ENCODE results near the gene SLC25A22. TPM values are rescaled to one million over a fixed set of nuclear protein-coding genes. Genes with fewer than 3 reads are reported as not detected.

The SLC25A22 gene
- total RNA-seq, 1 experiment from 2014 or later, result 31.8 TPM

- no peak for TF ChIP-seq CTCF (IDR thresholded peaks at IDR 0.05; ENCODE audit: insufficient read depth in 1 of 2, low read depth in 1 of 2, low read length in 1 of 2, severe bottlenecking in 1 of 2, unreplicated experiment in 1 of 2)
- Mint-ChIP-seq H3K27ac (ENCODE audit: unreplicated experiment) (no peak overlapping the region), H3K4me3 (ENCODE audit: unreplicated experiment) (no peak overlapping the region), H3K36me3 (ENCODE audit: insufficient read depth, unreplicated experiment) (peaks cover 17% of the 10 kb centered on the region), H3K9me3 (ENCODE audit: unreplicated experiment) (no peaks in the 10 kb centered on the region), H3K27me3 (ENCODE audit: insufficient read depth, unreplicated experiment) (no peaks in the 10 kb centered on the region), H3K4me1 (ENCODE audit: low read depth, unreplicated experiment) (no peaks in the 10 kb centered on the region)
- Histone ChIP-seq H3K9me3 (no peaks in the 10 kb centered on the region), H3K4me1 (no peaks in the 10 kb centered on the region), H3K27me3 (replicated peaks; ENCODE audit: control insufficient read depth, insufficient read depth, low read length) (no peaks in the 10 kb centered on the region), H3K36me3 (ENCODE audit: control insufficient read depth, insufficient read depth, low read length) (no peaks in the 10 kb centered on the region), H3K4me3 (ENCODE audit: low read depth, low read length) (no peak overlapping the region)
- no peak for DNase-seq
- intact Hi-C loops (cut with micrococcal nuclease; ENCODE audit: unreplicated experiment), result no loop called here
- CTCF ChIA-PET, result no interaction called here
- BruUV-seq (replicated peaks), result no TSS peak
- POLR2A ChIA-PET, result no interaction called here
These were observed 7.1 kb downstream of the SLC25A22 start for GRCh38 chr11:790721-791564.

- Histone ChIP-seq H3K4me1 (no peaks in the 10 kb centered on the region), H3K36me3 (ENCODE audit: control insufficient read depth, insufficient read depth, low read length) (no peaks in the 10 kb centered on the region), H3K27me3 (replicated peaks; ENCODE audit: control insufficient read depth, insufficient read depth, low read length) (no peaks in the 10 kb centered on the region), H3K4me3 (ENCODE audit: low read depth, low read length) (no peak within 1 kb of the TSS), H3K9me3 (no peaks in the 10 kb centered on the region)
- Mint-ChIP-seq H3K4me3 (ENCODE audit: unreplicated experiment) (no peak within 1 kb of the TSS), H3K27ac (ENCODE audit: unreplicated experiment) (no peak within 1 kb of the TSS), H3K27me3 (ENCODE audit: insufficient read depth, unreplicated experiment) (no peaks in the 10 kb centered on the region), H3K9me3 (ENCODE audit: unreplicated experiment) (no peaks in the 10 kb centered on the region), H3K4me1 (ENCODE audit: low read depth, unreplicated experiment) (no peaks in the 10 kb centered on the region), H3K36me3 (ENCODE audit: insufficient read depth, unreplicated experiment) (peaks cover 19% of the 10 kb centered on the region)
- ChIA-PET CTCF (no interaction called here), POLR2A (interaction anchor here (0.6 kb wide), 1 partner anchor 214 kb away, joined by 6 read pairs; the partner anchor contains the start of gene PHRF1)
- DNase-seq, result no peak
- no TSS peak for BruUV-seq (replicated peaks)
- TF ChIP-seq CTCF (IDR thresholded peaks at IDR 0.05; ENCODE audit: insufficient read depth in 1 of 2, low read depth in 1 of 2, low read length in 1 of 2, severe bottlenecking in 1 of 2, unreplicated experiment in 1 of 2), result no peak
- intact Hi-C loops (cut with micrococcal nuclease; ENCODE audit: unreplicated experiment), result no loop called here
These were observed 8.1 kb downstream of the SLC25A22 start, which contains the start of gene CEND1 for GRCh38 chr11:789943-790342. TSS of gene CEND1 (minus strand) at chr11:790090. CDS start at chr11:788576, 1,514 bp downstream.

GRCh38 chr11:788953-789940 is 8.8 kb downstream of the SLC25A22 start:
- Mint-ChIP-seq H3K4me3 (ENCODE audit: unreplicated experiment) (no peak overlapping the region), H3K4me1 (ENCODE audit: low read depth, unreplicated experiment) (no peaks in the 10 kb centered on the region), H3K9me3 (ENCODE audit: unreplicated experiment) (no peaks in the 10 kb centered on the region), H3K27me3 (ENCODE audit: insufficient read depth, unreplicated experiment) (no peaks in the 10 kb centered on the region), H3K27ac (ENCODE audit: unreplicated experiment) (no peak overlapping the region), H3K36me3 (ENCODE audit: insufficient read depth, unreplicated experiment) (peaks cover 23% of the 10 kb centered on the region)
- intact Hi-C loops (cut with micrococcal nuclease; ENCODE audit: unreplicated experiment), result no loop called here
- Histone ChIP-seq H3K4me1 (no peaks in the 10 kb centered on the region), H3K36me3 (ENCODE audit: control insufficient read depth, insufficient read depth, low read length) (no peaks in the 10 kb centered on the region), H3K27me3 (replicated peaks; ENCODE audit: control insufficient read depth, insufficient read depth, low read length) (no peaks in the 10 kb centered on the region), H3K9me3 (no peaks in the 10 kb centered on the region), H3K4me3 (ENCODE audit: low read depth, low read length) (no peak overlapping the region)
- no TSS peak for BruUV-seq (replicated peaks)
- POLR2A ChIA-PET, result interaction anchor here (0.6 kb wide), 1 partner anchor 213 kb away, joined by 6 read pairs; the partner anchor contains the start of gene PHRF1
- CTCF ChIA-PET, result no interaction called here
- TF ChIP-seq CTCF (IDR thresholded peaks at IDR 0.05; ENCODE audit: insufficient read depth in 1 of 2, low read depth in 1 of 2, low read length in 1 of 2, severe bottlenecking in 1 of 2, unreplicated experiment in 1 of 2), result no peak
- no peak for DNase-seq
